HFFc6 (cell line): Measurements from ENCODE around the gene EPHB3. TPM values are rescaled to one million over a fixed set of nuclear protein-coding genes. Genes with fewer than 3 reads are reported as not detected.

Experiments used
- DNase-seq: peaks from one replicate; pipeline ENCODE4 v3.0.0-alpha.2; 2018
- H3K27ac Mint-ChIP-seq: 2 replicates; pipeline ENCODE4 v1.8.0; 2020; ENCODE audit warnings: mild to moderate bottlenecking, mixed read lengths
- H3K27me3 Mint-ChIP-seq: 2 replicates; pipeline ENCODE4 v1.8.0; 2021; ENCODE audit warnings: mild to moderate bottlenecking, moderate library complexity, mixed read lengths; ENCODE audit not compliant: insufficient read depth
- H3K36me3 Mint-ChIP-seq: 2 replicates; pipeline ENCODE4 v1.8.0; 2021; ENCODE audit warnings: low read depth, mixed read lengths
- H3K4me1 Mint-ChIP-seq: 2 replicates; pipeline ENCODE4 v1.8.0; 2020; ENCODE audit warnings: low read depth, mixed read lengths
- H3K4me3 Mint-ChIP-seq: 2 replicates; pipeline ENCODE4 v1.8.0; 2020; ENCODE audit warnings: mild to moderate bottlenecking, moderate library complexity, mixed read lengths
- H3K9me3 Mint-ChIP-seq: 2 replicates; pipeline ENCODE4 v1.8.0; 2020; ENCODE audit warnings: mild to moderate bottlenecking, mixed read lengths
- CTCF ChIP-seq: fragments of 200-600 bp; sonication (generic); IDR thresholded peaks from 2 replicates; pipeline ENCODE4 v1.5.0; 2021; ENCODE audit warnings: antibody characterized with exemption, mild to moderate bottlenecking
- total RNA-seq, 6 experiments: library from RNA; stranded (reverse); fragmentation: NEBNext Ultra II Directional; extraction: Animal tissue kit (Norgen Biotek cat#: 25700); gene quantifications; 2 replicates in 1 of 6; 3 replicates in 5 of 6; pipeline ENCODE4 v1.2.3, GENCODE V29; 2021

Gene EPHB3
- total RNA-seq, 6 experiments from 2014 or later, result 3.0 to 6.6 (median 3.6) TPM

GRCh38 chr3:184566441-184567414 is 5.1 kb downstream of the EPHB3 start:
- TF ChIP-seq CTCF, result no peak
- DNase-seq, result no peak
- no peak overlapping the region for H3K4me3 Mint-ChIP-seq
- H3K36me3 Mint-ChIP-seq, result no peaks in the 10 kb centered on the region
- no peaks in the 10 kb centered on the region for H3K9me3 Mint-ChIP-seq
- peaks cover 65% of the 10 kb centered on the region for H3K4me1 Mint-ChIP-seq
- peak overlapping the region; percentile 76 for H3K27ac Mint-ChIP-seq
- H3K27me3 Mint-ChIP-seq, result no peaks in the 10 kb centered on the region

GRCh38 chr3:184567946-184568559 is 6.5 kb downstream of the EPHB3 start:
- Mint-ChIP-seq H3K27ac (peak overlapping the region; percentile 76), H3K27me3 (no peaks in the 10 kb centered on the region), H3K4me3 (peak overlapping the region; percentile 75)

GRCh38 chr3:184568560-184568923 is 7.0 kb downstream of the EPHB3 start:
- Mint-ChIP-seq H3K27me3 (no peaks in the 10 kb centered on the region), H3K27ac (peak overlapping the region; percentile 76), H3K9me3 (no peaks in the 10 kb centered on the region), H3K36me3 (no peaks in the 10 kb centered on the region), H3K4me1 (peaks cover 58% of the 10 kb centered on the region), H3K4me3 (peak overlapping the region; percentile 75)
- TF ChIP-seq CTCF, result no peak
- no peak for DNase-seq

More at GRCh38 chr3:184567946-184568559, 6.5 kb downstream of the EPHB3 start:
- H3K9me3 Mint-ChIP-seq, result no peaks in the 10 kb centered on the region
- no peaks in the 10 kb centered on the region for H3K36me3 Mint-ChIP-seq
- peaks cover 63% of the 10 kb centered on the region for H3K4me1 Mint-ChIP-seq
- DNase-seq, result no peak
- no peak for TF ChIP-seq CTCF

- peak; percentile 97 for DNase-seq
- H3K4me1 Mint-ChIP-seq, result peaks cover 51% of the 10 kb centered on the region
- peak overlapping the region; percentile 76 for H3K27ac Mint-ChIP-seq
- H3K27me3 Mint-ChIP-seq, result no peaks in the 10 kb centered on the region
- no peaks in the 10 kb centered on the region for H3K36me3 Mint-ChIP-seq
- no peak for TF ChIP-seq CTCF
- peak overlapping the region; percentile 75 for H3K4me3 Mint-ChIP-seq
- no peaks in the 10 kb centered on the region for H3K9me3 Mint-ChIP-seq
These were observed 7.6 kb downstream of the EPHB3 start for GRCh38 chr3:184568924-184569829.

GRCh38 chr3:184570035-184570434 is 8.4 kb downstream of the EPHB3 start:
- Mint-ChIP-seq H3K4me3 (peak overlapping the region; percentile 75), H3K4me1 (peaks cover 43% of the 10 kb centered on the region), H3K36me3 (no peaks in the 10 kb centered on the region), H3K27ac (peak overlapping the region; percentile 76), H3K9me3 (no peaks in the 10 kb centered on the region), H3K27me3 (no peaks in the 10 kb centered on the region)
- DNase-seq, result no peak
- TF ChIP-seq CTCF, result no peak
